Right lung (tissue), 5 donors: ENCODE measurements around the gene RACGAP1. TPM values are rescaled to one million over a fixed set of nuclear protein-coding genes. Genes with fewer than 3 reads are reported as not detected.

ENCODE experiments used
- DNase-seq, 2 donors: peaks; one replicate each; pipeline ENCODE4 v3.0.0-alpha.2; 2013
- polyA plus RNA-seq, 5 donors: library from polyadenylated mRNA; unstranded; fragments of 120-200 nt; gene quantifications; one replicate each; pipeline versions ENCODE4 v1.2.1 to v1.2.3, GENCODE V29; 2013; ENCODE audit warnings: inconsistent platforms in 1 of 5, low replicate concordance in 1 of 5; ENCODE audit not compliant: insufficient read length in 5 of 5, insufficient read depth in 1 of 5

Gene RACGAP1
- polyA plus RNA-seq, 5 donors, result 33.4 to 80.0 (median 54.5) TPM

- DNase-seq, result no peak
These were observed 68.4 kb downstream of the RACGAP1 start for GRCh38 chr12:49956663-49957569.

DNA sequence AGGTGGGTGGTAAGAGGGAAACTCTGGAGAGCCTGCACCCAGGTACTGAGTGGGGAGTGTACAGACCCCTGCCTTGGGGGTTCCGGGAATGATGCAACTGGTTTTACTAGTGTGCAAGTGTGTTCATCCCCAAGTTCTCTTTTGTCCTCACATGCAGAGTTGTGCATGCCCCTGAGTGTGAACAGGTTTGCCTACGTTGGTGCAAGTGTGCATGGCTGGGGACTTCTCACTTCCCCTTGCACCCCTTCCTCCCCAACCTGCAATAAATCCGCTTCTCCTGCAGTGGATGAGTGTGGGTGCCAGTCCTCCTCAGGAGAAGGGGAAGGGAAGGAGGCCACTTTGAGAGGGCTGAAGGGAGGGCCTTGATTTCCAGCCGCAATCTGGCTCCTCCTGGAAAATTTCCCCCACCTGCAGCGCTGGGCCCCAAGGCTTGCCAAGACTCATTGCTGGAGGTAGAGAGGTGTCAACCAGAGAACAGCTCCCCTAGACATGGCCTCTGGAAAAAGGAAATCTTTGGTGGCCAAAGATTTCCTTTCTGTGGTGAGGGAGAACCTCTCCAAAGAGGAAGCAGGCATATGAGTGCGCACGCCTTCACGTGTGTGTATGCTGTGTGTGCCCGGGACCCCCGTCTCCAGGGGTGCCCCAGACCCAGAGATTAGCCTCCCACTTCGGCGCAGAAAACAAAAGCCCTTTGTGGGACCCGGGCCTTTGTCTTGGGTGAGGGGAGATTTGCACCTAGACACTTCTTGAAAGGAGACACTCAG lies 69.2 kb downstream of the RACGAP1 start:
- DNase-seq, result no peak

- DNase-seq, result no peak
These were observed 70.1 kb downstream of the RACGAP1 start for GRCh38 chr12:49954863-49955830.

- DNase-seq, result no peak
These were observed 71.1 kb downstream of the RACGAP1 start for GRCh38 chr12:49953961-49954846.

DNA sequence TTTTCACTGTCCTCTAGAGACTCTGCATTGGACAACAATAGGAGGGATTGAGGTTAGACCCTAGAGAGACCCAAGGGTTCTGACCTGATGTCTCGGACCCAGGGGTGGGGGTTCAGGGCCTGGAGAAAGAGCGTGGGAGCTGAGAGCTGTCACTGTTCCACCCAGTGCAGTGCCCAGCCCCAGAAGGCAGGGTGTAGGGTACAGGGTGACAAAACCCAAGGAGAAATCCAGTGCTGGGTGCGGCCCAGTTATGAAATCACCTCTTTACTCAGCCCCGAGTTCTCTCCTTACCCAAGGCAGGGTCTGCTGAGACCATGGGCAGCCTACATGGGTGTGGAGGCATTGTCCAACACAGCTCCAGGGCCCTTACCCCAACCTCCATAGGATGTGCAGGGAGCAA lies 72.1 kb downstream of the RACGAP1 start:
- DNase-seq, result no peak

GRCh38 chr12:49952391-49953055 lies 72.8 kb downstream of the RACGAP1 start:
- DNase-seq, result no peak

GRCh38 chr12:49951411-49952240 lies 73.7 kb downstream of the RACGAP1 start:
- no peak for DNase-seq

DNA sequence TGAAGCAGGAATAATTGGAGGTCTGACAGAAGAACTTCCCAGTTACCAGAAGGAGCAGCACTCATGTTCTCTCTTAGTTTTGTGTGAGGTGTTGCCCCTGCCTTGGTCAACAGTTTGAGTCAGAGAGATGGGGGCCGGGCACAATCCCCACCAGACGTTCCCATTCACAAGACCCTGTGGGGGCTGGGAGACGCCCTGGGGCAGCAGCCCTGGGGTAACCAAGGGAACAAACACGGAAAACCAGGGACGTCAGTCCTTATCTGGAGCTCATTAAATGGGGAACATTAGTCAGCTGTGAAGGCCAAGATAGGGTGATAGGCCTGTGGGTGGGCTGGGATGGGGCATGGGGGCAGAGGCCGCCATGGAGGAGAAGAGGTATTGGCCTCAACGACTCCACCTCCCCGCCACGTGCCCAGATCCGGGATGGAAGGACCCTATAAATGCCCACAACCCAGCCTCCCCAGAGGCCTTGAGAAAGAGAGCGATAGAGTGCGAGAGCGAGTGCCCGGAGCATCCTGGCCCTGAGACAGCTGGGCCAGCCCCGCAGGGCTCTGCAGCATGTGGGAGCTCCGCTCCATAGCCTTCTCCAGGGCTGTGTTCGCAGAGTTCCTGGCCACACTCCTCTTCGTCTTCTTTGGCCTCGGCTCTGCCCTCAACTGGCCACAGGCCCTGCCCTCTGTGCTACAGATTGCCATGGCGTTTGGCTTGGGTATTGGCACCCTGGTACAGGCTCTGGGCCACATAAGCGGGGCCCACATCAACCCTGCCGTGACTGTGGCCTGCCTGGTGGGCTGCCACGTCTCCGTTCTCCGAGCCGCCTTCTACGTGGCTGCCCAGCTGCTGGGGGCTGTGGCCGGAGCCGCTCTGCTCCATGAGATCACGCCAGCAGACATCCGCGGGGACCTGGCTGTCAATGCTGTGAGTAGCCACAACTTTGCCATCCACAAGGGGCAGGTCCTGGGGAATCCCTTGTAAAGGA lies 74.7 kb downstream of the RACGAP1 start, which contains the start of gene AQP2:
AQP2 (plus strand) TSS at position 465 of the 979 bp plus-strand sequence; CDS start at position 559, 94 bp downstream.
- no peak for DNase-seq

DNA sequence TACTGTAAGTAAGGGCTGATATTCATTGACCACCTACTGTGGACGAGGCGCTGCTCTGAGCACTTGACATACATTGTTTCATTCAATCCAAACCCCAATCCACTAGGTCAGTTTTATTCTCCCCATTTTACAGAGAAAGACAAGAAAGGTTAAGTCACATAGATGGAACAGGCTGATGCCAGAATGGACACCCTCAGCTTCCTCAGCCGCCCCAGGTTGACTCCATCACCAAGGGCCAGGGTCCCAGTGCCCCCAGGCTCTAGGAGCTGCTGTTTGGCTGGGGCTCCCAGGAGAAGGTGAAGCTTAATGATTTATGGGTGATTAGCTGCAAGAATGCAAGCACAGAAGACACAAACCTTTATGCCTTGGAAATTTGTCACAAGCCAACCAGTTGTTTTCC lies 75.4 kb downstream of the RACGAP1 start:
- no peak for DNase-seq

DNA sequence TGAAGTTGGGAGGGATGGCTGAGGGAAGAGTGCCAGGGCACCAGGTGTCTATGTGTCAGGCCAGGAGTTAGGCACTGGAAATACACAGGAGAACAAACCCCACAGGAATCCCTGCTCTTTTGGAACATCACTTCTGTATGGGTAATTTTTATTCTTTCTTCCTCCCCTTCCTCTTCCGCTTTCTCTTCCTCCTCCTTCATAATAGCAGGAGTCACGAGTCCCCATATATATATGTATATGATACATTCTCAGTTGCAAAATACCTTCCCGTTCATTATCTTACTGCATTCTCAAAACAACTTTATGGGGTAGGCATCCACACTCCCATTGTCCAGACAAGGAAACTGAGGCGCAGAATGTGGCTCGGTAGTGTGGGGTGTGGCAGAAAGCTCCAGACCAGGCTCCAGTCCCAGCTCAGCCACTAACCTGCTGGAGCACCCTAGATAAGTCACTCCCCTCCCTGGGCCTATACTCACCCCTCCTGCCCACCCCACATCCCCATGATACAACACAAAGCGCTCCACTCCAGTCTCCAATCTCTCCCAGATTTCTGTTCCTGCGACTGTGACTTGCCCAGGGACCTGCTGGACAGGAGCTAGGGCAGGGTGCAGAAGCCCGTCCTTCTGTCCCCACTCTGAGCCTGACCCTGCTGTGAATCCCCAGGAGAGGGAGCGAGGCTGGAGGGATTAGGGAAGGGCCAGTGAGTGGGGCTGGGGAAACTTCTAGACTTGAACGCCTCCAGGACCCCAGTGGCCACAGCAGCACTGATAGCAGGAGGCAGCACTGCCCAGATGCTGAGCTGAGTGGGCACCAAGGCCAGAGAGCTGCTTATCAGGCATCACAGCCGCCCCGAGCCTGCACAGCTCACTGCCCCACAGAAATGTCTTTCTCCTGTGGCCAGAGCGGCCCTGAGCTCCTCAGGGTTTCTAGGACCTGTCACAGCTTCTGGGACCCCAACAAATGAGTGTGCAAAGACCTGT lies 76.1 kb downstream of the RACGAP1 start:
- no peak for DNase-seq

- DNase-seq, result no peak
These were observed 77.6 kb downstream of the RACGAP1 start for GRCh38 chr12:49947593-49948226.

DNA sequence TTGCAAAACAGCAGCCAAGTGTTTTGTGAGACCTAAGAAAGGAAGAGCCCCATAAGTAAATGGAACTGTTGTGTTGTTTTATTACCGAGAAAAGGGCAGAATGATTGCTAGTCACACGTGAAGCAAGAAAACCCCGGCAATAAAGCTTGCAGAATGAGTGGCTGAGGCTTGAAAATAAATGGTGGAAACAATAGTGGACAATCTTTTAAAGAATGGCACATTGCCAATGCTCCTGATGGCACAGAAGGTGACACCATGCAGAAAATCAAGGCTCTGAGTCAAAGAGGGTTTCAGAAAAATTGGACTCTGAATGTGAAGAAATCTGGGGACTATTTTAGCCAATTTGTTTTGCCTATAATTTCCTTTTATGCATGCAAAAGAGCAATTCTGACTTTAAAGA lies 78.8 kb downstream of the RACGAP1 start:
- no peak for DNase-seq

- DNase-seq, result no peak
These were observed 79.2 kb downstream of the RACGAP1 start for GRCh38 chr12:49946086-49946485.

DNA sequence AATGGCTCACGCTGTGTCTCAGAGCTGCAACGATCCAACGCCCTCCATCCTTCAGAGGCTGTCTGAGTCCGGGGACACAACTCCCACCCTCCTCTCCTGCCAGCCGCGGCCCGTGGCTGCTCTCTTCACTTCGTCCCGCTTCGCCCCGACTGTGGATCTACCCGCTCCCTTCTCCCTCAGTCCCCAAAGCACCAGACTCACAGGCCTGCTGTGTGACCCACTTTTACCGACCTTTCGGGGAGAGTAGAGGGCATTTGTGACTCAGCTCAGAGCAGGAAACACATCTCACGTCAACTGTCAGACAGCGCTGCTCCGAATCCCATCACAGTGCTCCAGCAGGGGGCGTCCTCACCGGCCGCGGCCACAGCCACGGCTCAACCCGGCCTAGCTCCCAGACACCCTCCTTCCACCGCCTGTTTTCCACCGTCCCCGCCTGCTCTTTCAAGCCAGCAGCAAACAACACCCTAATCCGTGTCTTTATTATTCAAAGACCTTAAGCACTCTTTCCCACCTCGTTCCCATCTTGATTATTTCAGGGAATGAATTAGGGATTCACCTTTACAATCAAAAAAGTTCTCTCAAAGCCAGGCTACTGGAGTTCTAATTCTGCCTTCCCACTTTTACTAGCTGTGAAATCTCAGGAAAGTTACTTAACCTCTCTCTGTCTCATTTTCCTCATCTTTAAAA lies 79.8 kb downstream of the RACGAP1 start:
- peak; percentile 59 to 71 for DNase-seq

DNA sequence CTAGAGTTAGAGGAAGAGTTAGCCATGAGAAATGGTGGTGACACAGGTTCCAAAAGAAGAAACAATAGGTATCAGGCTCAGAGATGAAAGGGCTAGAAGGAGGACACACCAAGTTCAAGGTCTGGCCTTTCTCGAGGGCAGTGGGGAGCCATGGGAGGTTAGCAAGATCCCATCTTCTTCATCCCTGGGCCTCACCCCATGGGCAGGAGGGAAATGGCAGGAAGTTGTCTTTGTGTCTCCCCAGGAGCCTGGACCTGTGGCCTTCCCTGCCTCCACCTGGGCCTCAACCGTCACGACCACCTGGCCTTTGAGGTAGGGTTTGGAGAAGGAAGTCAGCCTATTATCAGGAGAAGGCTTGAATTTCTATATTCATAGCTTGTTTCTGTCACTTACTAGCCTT lies 80.6 kb downstream of the RACGAP1 start:
- DNase-seq, result no peak
